ENCODE data around the gene ARHGAP1. TPM values are rescaled to one million over a fixed set of nuclear protein-coding genes. Genes with fewer than 3 reads are reported as not detected.

The ARHGAP1 gene
- total and polyA plus RNA-seq, 2 of the 4 experiments (the other 2 are of a cell fraction), result 46.6 to 78.8 TPM

- H3K9me1 ChIP-seq (ENCODE audit: insufficient read depth, low read length), result 0 out of 2 replicates have a peak, but pooled peaks cover 3% of the 10 kb centered on the region
- 65% methylated on average over 4 of the region's 8 CpGs; no CpG with 5 or more reads in 1 of the 2 experiments for WGBS, 2 experiments (ENCODE audit: extremely low coverage in 2 of 2, insufficient read length in 1 of 2)
- POLR2A ChIA-PET (ENCODE audit: unreplicated experiment), result no interaction called here
- no peak overlapping the region for H3K56ac ChIP-seq (ENCODE audit: extremely low read depth, insufficient read depth, low read length)
- H4K91ac ChIP-seq (ENCODE audit: insufficient read depth, low read depth, low read length), result no peak overlapping the region
- H3K14ac ChIP-seq (replicated peaks; ENCODE audit: low read depth, low read length), result no peak overlapping the region
- peak overlapping the region; percentile 39; the same call in 1 of the 2 replicates for H2AK5ac ChIP-seq (ENCODE audit: low read depth, low read length)
- no peak overlapping the region for H3K18ac ChIP-seq (ENCODE audit: low read depth, low read length)
- peak overlapping the region; percentile 67 for H2AFZ ChIP-seq (replicated peaks; ENCODE audit: low read length, poor library complexity)
- H3K4me2 ChIP-seq (ENCODE audit: low read depth, low read length), result no peak overlapping the region
- H3K27me3 ChIP-seq (ENCODE audit: control insufficient read depth, insufficient read depth, low read length), result no peaks in the 10 kb centered on the region
- no peak for TF ChIP-seq ELK1 (IDR thresholded peaks at IDR 0.05; ENCODE audit: borderline replicate concordance, low read depth, low read length)
- no peak for TF ChIP-seq RFX5 (IDR thresholded peaks at IDR 0.05; ENCODE audit: low read depth, low read length)
- TF ChIP-seq USF2 (IDR thresholded peaks at IDR 0.05; ENCODE audit: low read depth, low read length), result no peak
- no peak for TF ChIP-seq SMC3 (IDR thresholded peaks at IDR 0.05; ENCODE audit: low read depth, low read length)
- no peak for TF ChIP-seq MAFK (IDR thresholded peaks at IDR 0.05; ENCODE audit: low read depth, low read length)
- no peak for TF ChIP-seq POLR2A (IDR thresholded peaks at IDR 0.05; ENCODE audit: low read depth, low read length)
- TF ChIP-seq MAZ (IDR thresholded peaks at IDR 0.05; ENCODE audit: borderline replicate concordance, low read depth, low read length), result no peak
- TF ChIP-seq CEBPB (IDR thresholded peaks at IDR 0.05; ENCODE audit: low read depth, low read length), result no peak
- no peak for TF ChIP-seq CTCF (conservative IDR thresholded peaks at IDR 0.05; ENCODE audit: low read depth, low read length)
- 0 out of 3 replicates have a peak overlapping the region, but pooled peaks have one; percentile 5 for H2BK15ac ChIP-seq (ENCODE audit: low read depth, low read length)
- no peak overlapping the region for H3K9ac ChIP-seq (ENCODE audit: low read depth, low read length)
- H4K5ac ChIP-seq (ENCODE audit: low read depth, low read length), result no peak overlapping the region
- H3K4me1 ChIP-seq (ENCODE audit: control insufficient read depth, insufficient read depth, low read length), result no peaks in the 10 kb centered on the region
- H3K23ac ChIP-seq (ENCODE audit: low read depth, low read length), result no peak overlapping the region
- no peaks in the 10 kb centered on the region for H3K9me3 ChIP-seq (ENCODE audit: control insufficient read depth, insufficient read depth, low read length)
- dilution Hi-C loops (cut with HindIII; ENCODE audit: low sequenced_read_pairs, unreplicated experiment) (no loop called here), intact Hi-C loops (cut with micrococcal nuclease) (no loop called here), in situ Hi-C loops (cut with MboI; ENCODE audit: low sequenced_read_pairs) (no loop called here)
- no peak overlapping the region for H2BK5ac ChIP-seq (ENCODE audit: low read depth, low read length, poor library complexity, severe bottlenecking)
- H3K4me3 ChIP-seq (ENCODE audit: insufficient read depth, low read depth, low read length), result no peak overlapping the region
- CTCF ChIA-PET, result no interaction called here
- ATAC-seq (ENCODE audit: low read depth) (peak; percentile 24; the same call in 1 of the 2 replicates), DNase-seq (no peak)
- H2BK120ac ChIP-seq (ENCODE audit: low read depth, low read length), result no peak overlapping the region
- no peak overlapping the region for H3K4ac ChIP-seq (ENCODE audit: low read depth, low read length)
- H3K27ac ChIP-seq (ENCODE audit: insufficient read depth, low read length), result no peak overlapping the region
- no peak overlapping the region for H2AK9ac ChIP-seq (replicated peaks; ENCODE audit: low read depth, low read length, poor library complexity)
- BruUV-seq (replicated peaks), result no TSS peak
- H4K8ac ChIP-seq (ENCODE audit: low read depth in 2 of 2, low read length in 2 of 2), result no peak overlapping the region
- H4K20me1 ChIP-seq (ENCODE audit: insufficient read depth, low read length), result no peaks in the 10 kb centered on the region
- H3K79me1 ChIP-seq (ENCODE audit: low read depth in 1 of 2, low read length in 2 of 2), result no peaks in the 10 kb centered on the region
- H3K36me3 ChIP-seq (ENCODE audit: control insufficient read depth, insufficient read depth, low read length), result no peaks in the 10 kb centered on the region
- no peak overlapping the region for H2BK20ac ChIP-seq (ENCODE audit: low read depth, low read length)
Measured at GRCh38 chr11:46724088-46724487, 23.7 kb upstream of the ARHGAP1 start.
